ENCODE data around the gene EPGN.

EPGN gene

DNA sequence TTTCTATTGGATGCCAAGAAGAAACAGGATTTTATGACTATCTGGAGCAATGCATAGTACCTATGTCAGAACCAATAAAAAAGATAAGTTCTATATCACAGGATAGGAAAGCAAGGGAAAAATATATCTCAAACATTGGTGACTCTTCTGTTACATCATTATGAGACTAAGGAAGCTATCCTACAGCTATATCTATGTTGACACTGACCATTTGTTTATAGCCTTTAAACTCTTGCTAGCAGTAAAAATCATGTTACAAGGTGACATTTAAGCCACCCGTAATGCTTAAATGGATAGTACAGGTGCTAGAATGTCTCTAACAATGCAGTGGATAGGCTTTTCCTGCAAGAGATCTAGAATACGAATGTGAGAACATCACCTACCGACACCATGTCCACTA lies 28.6 kb upstream of the EPGN start:
- Histone ChIP-seq H3K27me3 (ENCODE audit: insufficient read depth, low read length, poor library complexity, severe bottlenecking) (no peaks in the 10 kb centered on the region), H3K9ac (ENCODE audit: low read depth, low read length, poor library complexity, severe bottlenecking) (no peak overlapping the region), H3K4me2 (ENCODE audit: low read depth, low read length, poor library complexity, severe bottlenecking) (no peak overlapping the region), H3F3A (ENCODE audit: low read depth) (no peaks in the 10 kb centered on the region), H4K20me1 (ENCODE audit: insufficient read depth, low read length, poor library complexity, severe bottlenecking) (no peaks in the 10 kb centered on the region), H3K9me2 (replicated peaks; ENCODE audit: low read depth, low read length) (no peaks in the 10 kb centered on the region), H2AFZ (ENCODE audit: low read length) (no peak overlapping the region), H3K36me3 (ENCODE audit: insufficient read depth, low read length) (no peaks in the 10 kb centered on the region), H3K4me3 (ENCODE audit: low read length, poor library complexity, severe bottlenecking) (no peak overlapping the region), H3K4me1 (ENCODE audit: insufficient read depth, low read length, poor library complexity, severe bottlenecking) (no peaks in the 10 kb centered on the region), H3K79me2 (ENCODE audit: insufficient read depth, low read length) (no peaks in the 10 kb centered on the region), H3K9me3 (ENCODE audit: insufficient read depth, low read depth, low read length) (no peaks in the 10 kb centered on the region)
- TF ChIP-seq EZH2phosphoT487 (IDR thresholded peaks at IDR 0.05; ENCODE audit: borderline replicate concordance) (no peak), CTCF (conservative IDR thresholded peaks at IDR 0.05; ENCODE audit: low read length) (no peak)

DNA sequence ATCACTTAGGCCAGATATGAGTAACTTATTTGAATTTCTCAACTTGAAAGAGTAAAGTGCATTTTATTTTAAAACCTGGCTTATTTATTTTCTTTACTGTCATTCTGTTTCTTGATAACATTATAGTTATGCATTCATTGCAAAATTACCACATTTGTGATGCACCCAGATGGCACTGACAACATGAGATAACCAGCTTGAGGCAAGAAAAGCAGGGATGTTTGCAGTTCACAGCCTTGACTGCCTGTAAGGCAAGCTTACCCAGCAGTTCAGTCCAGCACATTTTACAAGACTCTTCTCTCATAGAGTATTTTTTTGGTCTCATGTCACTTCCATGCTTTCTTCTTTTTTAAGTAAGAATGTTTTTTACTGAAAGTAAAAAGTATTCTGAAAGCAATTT lies 25.3 kb upstream of the EPGN start:
- no peaks in the 10 kb centered on the region for H3K79me2 ChIP-seq (ENCODE audit: insufficient read depth, low read length)
- no peak overlapping the region for H3K4me2 ChIP-seq (ENCODE audit: low read depth, low read length, poor library complexity, severe bottlenecking)
- H3K4me3 ChIP-seq (ENCODE audit: low read length, poor library complexity, severe bottlenecking) = no peak overlapping the region
- no peaks in the 10 kb centered on the region for H3K9me3 ChIP-seq (ENCODE audit: insufficient read depth, low read depth, low read length)
- no peaks in the 10 kb centered on the region for H3K27me3 ChIP-seq (ENCODE audit: insufficient read depth, low read length, poor library complexity, severe bottlenecking)
- no peaks in the 10 kb centered on the region for H3K4me1 ChIP-seq (ENCODE audit: insufficient read depth, low read length, poor library complexity, severe bottlenecking)
- H4K20me1 ChIP-seq (ENCODE audit: insufficient read depth, low read length, poor library complexity, severe bottlenecking) = no peaks in the 10 kb centered on the region
- H3K9ac ChIP-seq (ENCODE audit: low read depth, low read length, poor library complexity, severe bottlenecking) = no peak overlapping the region
- H2AFZ ChIP-seq (ENCODE audit: low read length) = no peak overlapping the region
- H3F3A ChIP-seq (ENCODE audit: low read depth) = no peaks in the 10 kb centered on the region
- H3K9me2 ChIP-seq (replicated peaks; ENCODE audit: low read depth, low read length) = no peaks in the 10 kb centered on the region
- no peak for TF ChIP-seq EZH2phosphoT487 (IDR thresholded peaks at IDR 0.05; ENCODE audit: borderline replicate concordance)
- TF ChIP-seq CTCF (conservative IDR thresholded peaks at IDR 0.05; ENCODE audit: low read length) = no peak
- no peaks in the 10 kb centered on the region for H3K36me3 ChIP-seq (ENCODE audit: insufficient read depth, low read length)

DNA sequence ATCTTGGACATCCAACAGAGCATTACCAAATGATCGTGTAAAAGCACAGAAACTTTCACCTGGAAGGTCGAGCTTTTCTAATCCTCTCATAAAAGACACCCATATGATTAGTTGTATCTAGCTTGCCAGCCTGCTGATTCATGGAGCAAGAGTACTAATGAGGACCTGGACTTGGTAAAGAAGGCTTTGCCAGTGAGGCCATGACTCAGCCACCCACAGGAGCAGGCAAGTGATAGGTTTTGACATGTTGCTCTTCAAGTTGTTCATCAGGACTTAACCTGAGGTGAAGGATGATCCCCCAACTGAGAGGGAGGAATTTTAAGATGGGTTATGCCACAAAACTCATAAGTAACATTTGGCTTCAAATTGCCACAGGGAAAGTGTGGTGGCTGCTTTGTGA lies 24.7 kb upstream of the EPGN start:
- no peaks in the 10 kb centered on the region for H3K9me3 ChIP-seq (ENCODE audit: insufficient read depth, low read depth, low read length)
- TF ChIP-seq EZH2phosphoT487 (IDR thresholded peaks at IDR 0.05; ENCODE audit: borderline replicate concordance) = no peak
- no peak overlapping the region for H3K4me2 ChIP-seq (ENCODE audit: low read depth, low read length, poor library complexity, severe bottlenecking)
- no peaks in the 10 kb centered on the region for H4K20me1 ChIP-seq (ENCODE audit: insufficient read depth, low read length, poor library complexity, severe bottlenecking)
- no peaks in the 10 kb centered on the region for H3K9me2 ChIP-seq (replicated peaks; ENCODE audit: low read depth, low read length)
- no peak overlapping the region for H2AFZ ChIP-seq (ENCODE audit: low read length)
- no peaks in the 10 kb centered on the region for H3K36me3 ChIP-seq (ENCODE audit: insufficient read depth, low read length)
- no peaks in the 10 kb centered on the region for H3K27me3 ChIP-seq (ENCODE audit: insufficient read depth, low read length, poor library complexity, severe bottlenecking)
- H3K79me2 ChIP-seq (ENCODE audit: insufficient read depth, low read length) = no peaks in the 10 kb centered on the region
- H3K4me3 ChIP-seq (ENCODE audit: low read length, poor library complexity, severe bottlenecking) = no peak overlapping the region
- H3K4me1 ChIP-seq (ENCODE audit: insufficient read depth, low read length, poor library complexity, severe bottlenecking) = no peaks in the 10 kb centered on the region
- no peaks in the 10 kb centered on the region for H3F3A ChIP-seq (ENCODE audit: low read depth)
- H3K9ac ChIP-seq (ENCODE audit: low read depth, low read length, poor library complexity, severe bottlenecking) = no peak overlapping the region

- H3K9me2 ChIP-seq (replicated peaks; ENCODE audit: low read depth, low read length) = no peaks in the 10 kb centered on the region
- no peaks in the 10 kb centered on the region for H3K36me3 ChIP-seq (ENCODE audit: insufficient read depth, low read length)
- H3K9ac ChIP-seq (ENCODE audit: low read depth, low read length, poor library complexity, severe bottlenecking) = no peak overlapping the region
- no peak overlapping the region for H3K4me2 ChIP-seq (ENCODE audit: low read depth, low read length, poor library complexity, severe bottlenecking)
- H4K20me1 ChIP-seq (ENCODE audit: insufficient read depth, low read length, poor library complexity, severe bottlenecking) = no peaks in the 10 kb centered on the region
- TF ChIP-seq EZH2phosphoT487 (IDR thresholded peaks at IDR 0.05; ENCODE audit: borderline replicate concordance) (no peak), CTCF (conservative IDR thresholded peaks at IDR 0.05; ENCODE audit: low read length) (no peak)
- H2AFZ ChIP-seq (ENCODE audit: low read length) = no peak overlapping the region
- no peaks in the 10 kb centered on the region for H3F3A ChIP-seq (ENCODE audit: low read depth)
- no peaks in the 10 kb centered on the region for H3K9me3 ChIP-seq (ENCODE audit: insufficient read depth, low read depth, low read length)
- H3K4me3 ChIP-seq (ENCODE audit: low read length, poor library complexity, severe bottlenecking) = no peak overlapping the region
- H3K27me3 ChIP-seq (ENCODE audit: insufficient read depth, low read length, poor library complexity, severe bottlenecking) = no peaks in the 10 kb centered on the region
- no peaks in the 10 kb centered on the region for H3K4me1 ChIP-seq (ENCODE audit: insufficient read depth, low read length, poor library complexity, severe bottlenecking)
- no peaks in the 10 kb centered on the region for H3K79me2 ChIP-seq (ENCODE audit: insufficient read depth, low read length)
These were observed 24.2 kb upstream of the EPGN start for GRCh38 chr4:74284053-74284452.
